Fibroblast of lung (primary cell): ENCODE data around the gene GLRA1. TPM values are rescaled to one million over a fixed set of nuclear protein-coding genes. Genes with fewer than 3 reads are reported as not detected.

Experiments used
- DNase-seq, 2 donors: peaks; one replicate each; pipeline versions ENCODE4 v3.0.0 to v3.0.0-alpha.2; 2010; ENCODE audit warnings: low read depth in 2 of 2
- H2AFZ ChIP-seq: 2 replicates; pipeline ENCODE4 v1.5.1; 2012; ENCODE audit warnings: low read length, control low read depth, inconsistent platforms
- H3K27ac ChIP-seq: 2 replicates; pipeline ENCODE4 v1.5.1; 2011; ENCODE audit warnings: low read length, control low read depth; ENCODE audit not compliant: insufficient read depth
- H3K27me3 ChIP-seq: 2 replicates; pipeline ENCODE4 v1.5.1; 2011; ENCODE audit warnings: mild to moderate bottlenecking, low read length; ENCODE audit not compliant: control insufficient read depth, insufficient read depth
- H3K36me3 ChIP-seq: 2 replicates; pipeline ENCODE4 v1.5.1; 2011; ENCODE audit warnings: low read length; ENCODE audit not compliant: control insufficient read depth, insufficient read depth
- H3K4me1 ChIP-seq: 2 replicates; pipeline ENCODE4 v1.5.1; 2011; ENCODE audit warnings: low read length; ENCODE audit not compliant: control insufficient read depth, insufficient read depth; ENCODE audit errors: extremely low read depth
- H3K4me2 ChIP-seq: 2 replicates; pipeline ENCODE4 v1.5.1; 2011; ENCODE audit warnings: low read length, control low read depth; ENCODE audit not compliant: insufficient read depth; ENCODE audit errors: extremely low read depth
- H3K4me3 ChIP-seq, 4 experiments: fragments of 200-600 bp in 1 of 4; sonication (generic) in 1 of 4; replicated peaks in 1 of 4; 2 replicates each; pipeline ENCODE4 v1.5.1; 2011 to 2016; ENCODE audit warnings: low read length in 4 of 4, low read depth in 3 of 4, mild to moderate bottlenecking in 3 of 4, control low read depth in 2 of 4, inconsistent platforms in 1 of 4, mixed read lengths in 1 of 4; ENCODE audit not compliant: insufficient read depth in 1 of 4; ENCODE audit errors: control extremely low read depth in 1 of 4
- H3K79me2 ChIP-seq: 2 replicates; pipeline ENCODE4 v1.5.1; 2012; ENCODE audit warnings: mild to moderate bottlenecking, low read length, inconsistent platforms; ENCODE audit not compliant: control insufficient read depth, insufficient read depth
- H3K9ac ChIP-seq: 2 replicates; pipeline ENCODE4 v1.5.1; 2011; ENCODE audit warnings: mild to moderate bottlenecking, low read length, control low read depth; ENCODE audit not compliant: insufficient read depth
- H3K9me3 ChIP-seq: 2 replicates; pipeline ENCODE4 v1.5.1; 2012; ENCODE audit warnings: low read depth, low read length; ENCODE audit not compliant: control insufficient read depth, insufficient read depth
- H4K20me1 ChIP-seq: 2 replicates; pipeline ENCODE4 v1.5.1; 2011; ENCODE audit warnings: low read length; ENCODE audit not compliant: control insufficient read depth, insufficient read depth; ENCODE audit errors: extremely low read depth
- CTCF ChIP-seq, 2 donors: IDR thresholded peaks in 1 of 2; conservative IDR thresholded peaks in 1 of 2; 1 replicate in 1 of 2; 2 replicates in 1 of 2; pipeline ENCODE4 v1.5.1; 2011 to 2012; ENCODE audit warnings: low read length in 2 of 2, control low read depth in 1 of 2, inconsistent platforms in 1 of 2, low read depth in 1 of 2, mild to moderate bottlenecking in 1 of 2
- EZH2 ChIP-seq: IDR thresholded peaks from 2 replicates; pipeline ENCODE4 v1.5.1; 2012; ENCODE audit warnings: low read length, control low read depth, mild to moderate bottlenecking; ENCODE audit errors: missing control alignments
- polyA plus RNA-seq, 2 donors: library from polyadenylated mRNA; depleted of rRNA in 1 of 2; stranded (reverse) in 1 of 2; unstranded in 1 of 2; fragments of >200 nt; gene quantifications; 2 replicates each; pipeline ENCODE4 v1.2.1, GENCODE V29; 2011 to 2012; ENCODE audit warnings: missing spikeins in 1 of 2
- total RNA-seq: library from RNA; depleted of rRNA; stranded (reverse); fragments of >200 nt; gene quantifications from 2 replicates; pipeline ENCODE4 v1.2.1, GENCODE V29; 2014

Gene GLRA1
- total and polyA plus RNA-seq, 2 donors (not counting 1 experiment from before 2014, with no cell fraction given), result not detected

DNA sequence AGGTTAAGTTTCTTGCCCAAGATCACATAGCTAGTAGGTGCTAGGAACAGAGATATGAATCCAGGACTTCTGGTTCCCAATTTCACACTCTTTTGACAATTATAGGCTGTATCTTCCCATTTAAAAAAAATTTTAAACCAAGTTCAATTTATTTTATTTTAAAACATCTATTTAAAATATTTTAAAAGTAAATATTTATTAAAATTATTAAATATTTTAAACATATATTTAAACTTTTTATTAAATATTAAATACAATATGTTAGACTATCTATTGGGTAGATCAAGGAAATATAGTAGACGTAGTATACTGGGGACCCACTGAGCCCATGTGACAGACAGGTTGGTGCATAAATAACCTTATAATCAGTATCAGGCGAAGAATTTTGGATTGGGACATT, 54.8 kb downstream of the GLRA1 start:
- Histone ChIP-seq H3K9me3 (no peaks in the 10 kb centered on the region), H3K4me1 (no peaks in the 10 kb centered on the region), H3K79me2 (no peaks in the 10 kb centered on the region), H3K36me3 (no peaks in the 10 kb centered on the region), H3K27ac (no peak overlapping the region), H3K4me2 (no peak overlapping the region), H3K9ac (no peak overlapping the region), H3K27me3 (no peaks in the 10 kb centered on the region), H2AFZ (no peak overlapping the region), H3K4me3 (no peak overlapping the region), H4K20me1 (no peaks in the 10 kb centered on the region)
- no peak for DNase-seq
- TF ChIP-seq CTCF (conservative IDR thresholded peaks at IDR 0.05 in 1 of 2, IDR thresholded peaks at IDR 0.05 in 1 of 2; ENCODE audit: low read depth in 1 of 2, low read length in 2 of 2) (no peak), EZH2 (no peak)

DNA sequence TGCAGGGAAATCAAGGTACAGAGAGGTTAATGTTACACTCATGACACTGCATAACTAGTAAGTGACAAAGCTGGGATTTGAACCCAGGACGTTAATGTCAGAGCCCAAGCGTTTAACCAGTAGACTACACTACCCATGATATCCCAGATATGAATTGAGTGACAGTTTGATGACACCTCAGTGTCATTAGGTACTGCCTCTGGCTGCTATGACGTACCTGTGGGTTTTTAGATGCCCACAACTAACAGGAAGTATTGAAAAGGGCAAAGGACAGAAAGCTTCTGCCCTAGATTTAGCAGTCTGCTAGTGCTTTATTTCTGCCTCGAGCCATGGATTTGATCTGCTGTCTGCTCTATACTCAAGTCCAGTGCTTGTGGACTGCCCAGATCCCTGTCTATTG, 56.2 kb downstream of the GLRA1 start:
- H3K27ac ChIP-seq, result no peak overlapping the region
- no peak overlapping the region for H3K4me2 ChIP-seq
- no peaks in the 10 kb centered on the region for H3K79me2 ChIP-seq
- no peaks in the 10 kb centered on the region for H3K4me1 ChIP-seq
- H2AFZ ChIP-seq, result no peak overlapping the region
- TF ChIP-seq EZH2, result no peak
- TF ChIP-seq CTCF (conservative IDR thresholded peaks at IDR 0.05 in 1 of 2, IDR thresholded peaks at IDR 0.05 in 1 of 2; ENCODE audit: low read depth in 1 of 2, low read length in 2 of 2), result no peak
- H4K20me1 ChIP-seq, result no peaks in the 10 kb centered on the region
- no peak for DNase-seq
- no peak overlapping the region for H3K4me3 ChIP-seq
- no peaks in the 10 kb centered on the region for H3K36me3 ChIP-seq
- no peak overlapping the region for H3K9ac ChIP-seq
- no peaks in the 10 kb centered on the region for H3K9me3 ChIP-seq
- H3K27me3 ChIP-seq, result no peaks in the 10 kb centered on the region

DNA sequence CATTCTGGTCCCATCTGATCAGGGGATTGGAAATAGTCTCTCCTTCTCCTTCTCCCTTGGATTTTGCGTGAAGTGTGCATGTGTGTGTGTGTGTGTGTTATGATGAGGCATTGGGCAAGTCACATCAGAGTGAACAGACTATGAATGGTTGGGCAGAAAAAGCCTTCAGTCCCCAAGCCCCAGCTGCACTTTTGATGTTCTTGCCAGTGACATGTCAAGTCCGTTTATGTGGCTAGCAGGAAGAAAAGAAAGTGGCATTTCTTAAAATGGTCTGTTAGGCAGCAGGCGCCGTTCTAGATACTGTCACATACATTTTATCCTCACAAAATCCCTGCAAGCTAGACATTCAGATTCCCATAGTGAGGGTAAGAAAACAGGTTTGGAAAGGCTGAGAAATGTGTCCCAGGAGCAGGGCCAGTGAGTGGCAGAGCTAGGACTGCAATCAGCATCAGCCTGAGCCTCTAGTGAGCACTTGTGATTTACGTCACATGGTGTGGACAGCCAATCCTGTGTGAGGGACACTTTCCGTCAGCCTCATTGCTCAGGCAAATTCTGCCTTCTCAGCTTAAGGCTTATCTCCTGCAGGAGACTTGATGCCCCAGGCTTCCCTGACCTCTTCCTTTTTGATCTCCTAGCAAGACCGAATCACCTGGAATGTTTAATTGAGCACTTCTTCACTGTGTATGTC, 60.4 kb downstream of the GLRA1 start:
- TF ChIP-seq CTCF (conservative IDR thresholded peaks at IDR 0.05 in 1 of 2, IDR thresholded peaks at IDR 0.05 in 1 of 2; ENCODE audit: low read depth in 1 of 2, low read length in 2 of 2) (no peak), EZH2 (no peak)
- Histone ChIP-seq H3K79me2 (no peaks in the 10 kb centered on the region), H2AFZ (no peak overlapping the region), H3K27ac (no peak overlapping the region), H3K36me3 (no peaks in the 10 kb centered on the region), H3K9ac (no peak overlapping the region), H3K4me2 (no peak overlapping the region), H3K4me1 (no peaks in the 10 kb centered on the region), H4K20me1 (no peaks in the 10 kb centered on the region), H3K27me3 (no peaks in the 10 kb centered on the region), H3K4me3 (no peak overlapping the region), H3K9me3 (no peaks in the 10 kb centered on the region)
- DNase-seq, result no peak
